HEK293 (cell line): ENCODE measurements around the gene GSC2.

Experiments
- KLF16 ChIP-seq: fragments of 450-650 bp; formaldehyde crosslinking; IDR thresholded peaks from 2 replicates; pipeline ENCODE4 v1.5.1; 2017; ENCODE audit warnings: missing biosample characterization, missing genetic modification characterization
- WT1 ChIP-seq: fragments of 450-650 bp; formaldehyde crosslinking; IDR thresholded peaks from 2 replicates; pipeline ENCODE4 v1.5.1; 2016; ENCODE audit warnings: missing biosample characterization, missing genetic modification characterization
- ZBTB8A ChIP-seq: fragments of 450-650 bp; formaldehyde crosslinking; IDR thresholded peaks from 2 replicates; pipeline ENCODE4 v1.5.1; 2016; ENCODE audit warnings: missing biosample characterization, missing genetic modification characterization
- ZNF132 ChIP-seq: fragments of 450-650 bp; formaldehyde crosslinking; IDR thresholded peaks from 2 replicates; pipeline ENCODE4 v1.5.1; 2017; ENCODE audit warnings: missing biosample characterization, missing genetic modification characterization, borderline replicate concordance
- ZNF16 ChIP-seq: fragments of 450-650 bp; formaldehyde crosslinking; IDR thresholded peaks from 2 replicates; pipeline ENCODE4 v1.5.1; 2016; ENCODE audit warnings: low read depth, missing biosample characterization, missing genetic modification characterization
- ZNF501 ChIP-seq: fragments of 450-650 bp; formaldehyde crosslinking; IDR thresholded peaks from 2 replicates; pipeline ENCODE4 v1.5.1; 2016; ENCODE audit warnings: missing biosample characterization, missing genetic modification characterization
- ZNF571 ChIP-seq: fragments of 450-650 bp; formaldehyde crosslinking; IDR thresholded peaks from 2 replicates; pipeline ENCODE4 v1.5.0; 2017; ENCODE audit warnings: missing biosample characterization, missing genetic modification characterization
- ZNF629 ChIP-seq: fragments of 450-650 bp; formaldehyde crosslinking; IDR thresholded peaks from 2 replicates; pipeline ENCODE4 v1.5.1; 2017; ENCODE audit warnings: missing biosample characterization, missing genetic modification characterization
- ZNF670 ChIP-seq: fragments of 450-650 bp; formaldehyde crosslinking; IDR thresholded peaks from 2 replicates; pipeline ENCODE4 v1.5.1; 2016; ENCODE audit warnings: missing biosample characterization, missing genetic modification characterization, low read depth
- ZSCAN16 ChIP-seq: fragments of 450-650 bp; formaldehyde crosslinking; IDR thresholded peaks from 2 replicates; pipeline ENCODE4 v1.5.1; 2016; ENCODE audit warnings: missing biosample characterization, missing genetic modification characterization
- TF ChIP-seq, protein P1 (sequence below): fragments of 450-650 bp; formaldehyde crosslinking; IDR thresholded peaks from 2 replicates; pipeline ENCODE4 v1.5.1; 2016; ENCODE audit warnings: missing biosample characterization, missing genetic modification characterization
- TF ChIP-seq, protein P2 (sequence below): fragments of 450-650 bp; formaldehyde crosslinking; IDR thresholded peaks from 2 replicates; pipeline ENCODE4 v1.5.1; 2017; ENCODE audit warnings: missing biosample characterization, missing genetic modification characterization
- TF ChIP-seq, protein P3 (sequence below): fragments of 450-650 bp; IDR thresholded peaks from 2 replicates; pipeline ENCODE4 v1.5.1; 2018; ENCODE audit warnings: missing biosample characterization, missing genetic modification characterization
- TF ChIP-seq, protein P4 (sequence below): fragments of 450-650 bp; formaldehyde crosslinking; IDR thresholded peaks from 2 replicates; pipeline ENCODE4 v1.5.1; 2016; ENCODE audit warnings: missing biosample characterization, missing genetic modification characterization

DNA sequence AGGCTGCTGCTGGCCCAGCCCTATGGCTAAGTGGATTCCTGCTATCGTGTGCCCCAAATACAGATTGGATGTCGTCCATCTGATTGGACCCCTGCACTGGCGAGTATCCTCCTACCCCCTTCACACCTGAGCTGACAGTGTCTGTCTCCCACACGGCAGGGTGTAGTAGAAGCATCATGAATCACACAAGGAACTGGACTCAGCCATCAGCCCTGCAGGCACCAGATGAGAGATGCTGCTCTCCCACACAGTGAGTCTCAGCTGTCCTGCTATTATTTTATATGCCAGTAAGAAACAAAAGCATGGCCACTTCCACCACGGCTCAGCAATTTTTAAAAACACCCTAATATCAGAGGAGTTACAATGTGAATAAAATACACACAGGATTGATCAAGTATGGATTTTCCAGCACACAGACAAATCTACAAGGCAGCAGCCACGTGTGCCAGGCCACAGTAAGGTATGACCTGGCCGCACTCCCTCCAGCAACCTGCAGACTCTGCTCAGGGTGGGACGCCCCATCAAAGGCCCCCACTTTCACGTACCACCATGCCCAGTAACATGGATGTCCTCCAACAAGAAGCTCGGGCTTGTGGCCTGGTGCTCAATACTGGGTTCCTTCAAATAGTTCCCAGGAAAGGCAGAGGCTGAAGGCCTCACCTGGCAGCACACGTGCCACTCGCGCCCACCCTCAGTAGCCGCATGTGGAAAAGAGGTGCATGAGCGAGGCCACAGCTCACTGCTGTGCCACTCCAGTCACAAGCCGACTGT is 44.9 kb upstream of the GSC2 start:
- TF ChIP-seq ZSCAN16 (no peak), ZNF501 (tag by site-specific recombination) (no peak), WT1 (tag by site-specific recombination) (no peak), ZNF132 (tag by site-specific recombination) (no peak), KLF16 (no peak), ZNF571 (tag by site-specific recombination) (no peak), ZNF670 (tag by site-specific recombination) (no peak), ZBTB8A (no peak), ZNF629 (tag by site-specific recombination) (no peak), ZNF16 (tag by site-specific recombination) (no peak)
- TF ChIP-seq, protein P1, sequence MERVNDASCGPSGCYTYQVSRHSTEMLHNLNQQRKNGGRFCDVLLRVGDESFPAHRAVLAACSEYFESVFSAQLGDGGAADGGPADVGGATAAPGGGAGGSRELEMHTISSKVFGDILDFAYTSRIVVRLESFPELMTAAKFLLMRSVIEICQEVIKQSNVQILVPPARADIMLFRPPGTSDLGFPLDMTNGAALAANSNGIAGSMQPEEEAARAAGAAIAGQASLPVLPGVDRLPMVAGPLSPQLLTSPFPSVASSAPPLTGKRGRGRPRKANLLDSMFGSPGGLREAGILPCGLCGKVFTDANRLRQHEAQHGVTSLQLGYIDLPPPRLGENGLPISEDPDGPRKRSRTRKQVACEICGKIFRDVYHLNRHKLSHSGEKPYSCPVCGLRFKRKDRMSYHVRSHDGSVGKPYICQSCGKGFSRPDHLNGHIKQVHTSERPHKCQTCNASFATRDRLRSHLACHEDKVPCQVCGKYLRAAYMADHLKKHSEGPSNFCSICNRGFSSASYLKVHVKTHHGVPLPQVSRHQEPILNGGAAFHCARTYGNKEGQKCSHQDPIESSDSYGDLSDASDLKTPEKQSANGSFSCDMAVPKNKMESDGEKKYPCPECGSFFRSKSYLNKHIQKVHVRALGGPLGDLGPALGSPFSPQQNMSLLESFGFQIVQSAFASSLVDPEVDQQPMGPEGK (tag by site-specific recombination), result no peak
- TF ChIP-seq, protein P2, sequence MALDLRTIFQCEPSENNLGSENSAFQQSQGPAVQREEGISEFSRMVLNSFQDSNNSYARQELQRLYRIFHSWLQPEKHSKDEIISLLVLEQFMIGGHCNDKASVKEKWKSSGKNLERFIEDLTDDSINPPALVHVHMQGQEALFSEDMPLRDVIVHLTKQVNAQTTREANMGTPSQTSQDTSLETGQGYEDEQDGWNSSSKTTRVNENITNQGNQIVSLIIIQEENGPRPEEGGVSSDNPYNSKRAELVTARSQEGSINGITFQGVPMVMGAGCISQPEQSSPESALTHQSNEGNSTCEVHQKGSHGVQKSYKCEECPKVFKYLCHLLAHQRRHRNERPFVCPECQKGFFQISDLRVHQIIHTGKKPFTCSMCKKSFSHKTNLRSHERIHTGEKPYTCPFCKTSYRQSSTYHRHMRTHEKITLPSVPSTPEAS (tag by site-specific recombination), result no peak
- TF ChIP-seq, protein P3, sequence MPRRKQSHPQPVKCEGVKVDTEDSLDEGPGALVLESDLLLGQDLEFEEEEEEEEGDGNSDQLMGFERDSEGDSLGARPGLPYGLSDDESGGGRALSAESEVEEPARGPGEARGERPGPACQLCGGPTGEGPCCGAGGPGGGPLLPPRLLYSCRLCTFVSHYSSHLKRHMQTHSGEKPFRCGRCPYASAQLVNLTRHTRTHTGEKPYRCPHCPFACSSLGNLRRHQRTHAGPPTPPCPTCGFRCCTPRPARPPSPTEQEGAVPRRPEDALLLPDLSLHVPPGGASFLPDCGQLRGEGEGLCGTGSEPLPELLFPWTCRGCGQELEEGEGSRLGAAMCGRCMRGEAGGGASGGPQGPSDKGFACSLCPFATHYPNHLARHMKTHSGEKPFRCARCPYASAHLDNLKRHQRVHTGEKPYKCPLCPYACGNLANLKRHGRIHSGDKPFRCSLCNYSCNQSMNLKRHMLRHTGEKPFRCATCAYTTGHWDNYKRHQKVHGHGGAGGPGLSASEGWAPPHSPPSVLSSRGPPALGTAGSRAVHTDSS (tag by site-specific recombination), result no peak
- TF ChIP-seq, protein P4, sequence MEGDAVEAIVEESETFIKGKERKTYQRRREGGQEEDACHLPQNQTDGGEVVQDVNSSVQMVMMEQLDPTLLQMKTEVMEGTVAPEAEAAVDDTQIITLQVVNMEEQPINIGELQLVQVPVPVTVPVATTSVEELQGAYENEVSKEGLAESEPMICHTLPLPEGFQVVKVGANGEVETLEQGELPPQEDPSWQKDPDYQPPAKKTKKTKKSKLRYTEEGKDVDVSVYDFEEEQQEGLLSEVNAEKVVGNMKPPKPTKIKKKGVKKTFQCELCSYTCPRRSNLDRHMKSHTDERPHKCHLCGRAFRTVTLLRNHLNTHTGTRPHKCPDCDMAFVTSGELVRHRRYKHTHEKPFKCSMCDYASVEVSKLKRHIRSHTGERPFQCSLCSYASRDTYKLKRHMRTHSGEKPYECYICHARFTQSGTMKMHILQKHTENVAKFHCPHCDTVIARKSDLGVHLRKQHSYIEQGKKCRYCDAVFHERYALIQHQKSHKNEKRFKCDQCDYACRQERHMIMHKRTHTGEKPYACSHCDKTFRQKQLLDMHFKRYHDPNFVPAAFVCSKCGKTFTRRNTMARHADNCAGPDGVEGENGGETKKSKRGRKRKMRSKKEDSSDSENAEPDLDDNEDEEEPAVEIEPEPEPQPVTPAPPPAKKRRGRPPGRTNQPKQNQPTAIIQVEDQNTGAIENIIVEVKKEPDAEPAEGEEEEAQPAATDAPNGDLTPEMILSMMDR (tag by site-specific recombination), result no peak
